Right atrium auricular region (tissue), 2 donors: ENCODE results near the gene PDE4D. TPM values are rescaled to one million over a fixed set of nuclear protein-coding genes. Genes with fewer than 3 reads are reported as not detected.

ENCODE experiments used
- DNase-seq: peaks from one replicate; pipeline ENCODE4 v3.0.0-alpha.2; 2019; ENCODE audit warnings: low spot score
- H3K27ac ChIP-seq, 2 donors: fragments of 200-600 bp; sonication (generic); 1 replicate in 1 of 2; 2 replicates in 1 of 2; pipeline ENCODE4 v1.5.1; 2016 to 2019
- H3K27me3 ChIP-seq, 2 donors: fragments of 200-600 bp; sonication (generic); one replicate each; pipeline versions ENCODE4 v1.5.1 to v1.6.0; 2017 to 2019
- H3K36me3 ChIP-seq: fragments of 200-600 bp; sonication (generic); one replicate; pipeline ENCODE4 v1.5.1; 2016
- H3K4me1 ChIP-seq, 2 donors: fragments of 200-600 bp; sonication (generic); one replicate each; pipeline versions ENCODE4 v1.5.1 to v1.6.0; 2017 to 2019
- H3K4me3 ChIP-seq, 2 donors: fragments of 200-600 bp; sonication (generic); 1 replicate in 1 of 2; 2 replicates in 1 of 2; pipeline ENCODE4 v1.5.1; 2017 to 2019; ENCODE audit warnings: mild to moderate bottlenecking in 1 of 2, moderate library complexity in 1 of 2
- H3K9me3 ChIP-seq, 2 donors: fragments of 200-600 bp; sonication (generic); one replicate each; pipeline ENCODE4 v1.5.1; 2019
- total RNA-seq, 2 donors: library from RNA; depleted of rRNA; stranded (reverse); fragments of >200 nt; gene quantifications; one replicate each; pipeline ENCODE4 v1.1.0, GENCODE V29; 2016
- TF ChIP-seq, protein P1 (sequence below), 2 donors: fragments of 200-600 bp; sonication (generic); IDR thresholded peaks; one replicate each; pipeline ENCODE4 v1.5.1; 2019; ENCODE audit warnings: antibody characterized with exemption in 2 of 2

The PDE4D gene
- total RNA-seq, 2 donors from 2014 or later: 43.3 to 44.0 TPM

DNA sequence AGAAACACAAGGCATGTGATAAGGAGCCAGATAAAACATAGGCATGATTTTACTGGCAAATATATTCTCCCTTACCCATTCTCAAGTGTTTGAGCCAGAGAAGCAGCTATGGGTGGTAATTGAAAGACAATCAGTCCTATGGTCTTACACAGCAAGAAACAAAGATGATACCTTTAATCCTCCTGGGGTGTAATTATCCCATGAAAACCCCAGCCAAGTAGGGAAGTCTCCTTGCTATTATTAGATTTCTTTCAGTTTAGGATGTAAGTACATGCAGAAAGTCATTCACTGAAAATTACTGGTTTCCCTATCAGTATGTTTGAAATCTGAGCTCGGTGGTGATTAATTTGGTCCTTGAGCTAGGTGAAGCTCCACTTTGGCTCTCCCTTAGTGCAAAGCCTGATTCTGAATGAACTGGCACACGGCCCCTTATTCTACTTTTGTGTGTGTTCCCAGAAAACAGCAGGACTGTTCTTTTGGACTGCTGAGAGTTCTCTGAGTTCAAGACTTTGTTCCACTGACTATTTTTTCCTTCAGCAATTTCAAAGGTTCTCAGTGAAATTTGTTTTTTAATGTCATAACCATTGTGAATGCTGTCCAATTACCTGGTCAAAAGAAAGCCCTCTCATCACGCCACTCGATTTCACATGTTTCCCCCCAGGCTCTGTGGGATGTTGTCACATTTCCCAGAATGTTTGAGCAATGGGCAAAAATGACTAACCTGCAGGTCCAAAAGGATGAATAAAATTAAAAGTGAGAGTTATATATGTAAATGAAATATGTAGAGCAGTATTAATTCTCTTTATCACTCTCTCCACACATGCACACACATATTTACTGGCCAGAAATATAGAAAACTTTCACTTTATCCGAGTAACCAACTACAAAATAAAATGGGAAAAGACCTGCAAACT is 967.6 kb downstream of the PDE4D start:
- peak overlapping the region in 1 of 2 donors; percentile 2 for H3K27ac ChIP-seq
- H3K4me1 ChIP-seq: peaks cover 0 to 39% of the 10 kb centered on the region in 2 donors
- TF ChIP-seq, protein P1, sequence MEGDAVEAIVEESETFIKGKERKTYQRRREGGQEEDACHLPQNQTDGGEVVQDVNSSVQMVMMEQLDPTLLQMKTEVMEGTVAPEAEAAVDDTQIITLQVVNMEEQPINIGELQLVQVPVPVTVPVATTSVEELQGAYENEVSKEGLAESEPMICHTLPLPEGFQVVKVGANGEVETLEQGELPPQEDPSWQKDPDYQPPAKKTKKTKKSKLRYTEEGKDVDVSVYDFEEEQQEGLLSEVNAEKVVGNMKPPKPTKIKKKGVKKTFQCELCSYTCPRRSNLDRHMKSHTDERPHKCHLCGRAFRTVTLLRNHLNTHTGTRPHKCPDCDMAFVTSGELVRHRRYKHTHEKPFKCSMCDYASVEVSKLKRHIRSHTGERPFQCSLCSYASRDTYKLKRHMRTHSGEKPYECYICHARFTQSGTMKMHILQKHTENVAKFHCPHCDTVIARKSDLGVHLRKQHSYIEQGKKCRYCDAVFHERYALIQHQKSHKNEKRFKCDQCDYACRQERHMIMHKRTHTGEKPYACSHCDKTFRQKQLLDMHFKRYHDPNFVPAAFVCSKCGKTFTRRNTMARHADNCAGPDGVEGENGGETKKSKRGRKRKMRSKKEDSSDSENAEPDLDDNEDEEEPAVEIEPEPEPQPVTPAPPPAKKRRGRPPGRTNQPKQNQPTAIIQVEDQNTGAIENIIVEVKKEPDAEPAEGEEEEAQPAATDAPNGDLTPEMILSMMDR (IDR thresholded peaks at IDR 0.05): no peak

DNA sequence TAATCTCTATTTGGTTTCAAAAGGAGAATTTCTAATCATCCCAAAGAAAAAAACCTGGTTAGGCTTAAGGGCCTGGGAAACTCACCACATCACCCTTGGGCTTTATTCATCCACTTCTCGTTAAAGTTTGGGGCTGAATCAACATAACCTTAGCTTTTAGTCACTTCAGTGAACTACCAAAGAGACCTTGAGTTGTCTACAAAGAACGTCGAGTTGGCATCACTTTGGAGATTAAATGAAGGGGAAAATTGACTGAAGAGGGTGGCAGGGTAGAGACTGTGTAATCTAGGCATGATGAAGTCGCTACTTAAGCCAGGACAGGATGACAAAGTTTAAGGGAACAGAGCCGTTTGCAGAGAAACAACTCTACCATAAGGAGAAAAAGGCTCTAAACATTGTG is 969.2 kb downstream of the PDE4D start:
- peak overlapping the region in 1 of 2 donors; percentile 88 for H3K27ac ChIP-seq
- H3K4me3 ChIP-seq: no peak overlapping the region
- peaks cover 0 to 43% of the 10 kb centered on the region in 2 donors for H3K4me1 ChIP-seq
- no peaks in the 10 kb centered on the region for H3K36me3 ChIP-seq
- TF ChIP-seq, protein P1 (IDR thresholded peaks at IDR 0.05): no peak
- no peaks in the 10 kb centered on the region for H3K9me3 ChIP-seq
- no peak for DNase-seq
- no peaks in the 10 kb centered on the region for H3K27me3 ChIP-seq

More for the DNA sequence above, 967.6 kb downstream of the PDE4D start:
- H3K36me3 ChIP-seq: no peaks in the 10 kb centered on the region
- no peaks in the 10 kb centered on the region for H3K9me3 ChIP-seq
- no peaks in the 10 kb centered on the region for H3K27me3 ChIP-seq
- DNase-seq: no peak
- H3K4me3 ChIP-seq: no peak overlapping the region

DNA sequence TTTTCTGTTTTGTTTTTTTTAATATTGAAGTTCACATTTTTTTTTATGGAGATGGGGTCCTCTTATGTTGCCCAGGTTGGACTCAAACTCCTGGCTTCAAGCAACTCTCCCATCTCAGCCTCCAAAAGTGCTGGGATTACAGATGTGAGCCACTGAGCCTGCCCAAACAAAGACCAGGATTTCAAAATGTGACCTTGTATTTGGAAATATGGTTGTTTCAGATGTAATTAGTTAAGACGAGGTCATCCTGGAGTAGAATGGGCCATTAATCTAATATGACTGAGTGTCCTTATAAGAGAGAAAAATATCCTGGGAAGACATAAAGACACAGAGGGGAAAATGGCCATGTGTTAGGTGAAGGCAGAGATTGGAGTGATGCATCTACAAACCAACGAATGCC is 970.2 kb downstream of the PDE4D start:
- H3K27ac ChIP-seq: peak overlapping the region; percentile 80 to 88
- no peaks in the 10 kb centered on the region for H3K27me3 ChIP-seq
- H3K4me1 ChIP-seq: peaks cover 0 to 43% of the 10 kb centered on the region in 2 donors
- no peaks in the 10 kb centered on the region for H3K36me3 ChIP-seq
- H3K4me3 ChIP-seq: no peak overlapping the region
- no peak for DNase-seq
- no peaks in the 10 kb centered on the region for H3K9me3 ChIP-seq
- TF ChIP-seq, protein P1 (IDR thresholded peaks at IDR 0.05): no peak

DNA sequence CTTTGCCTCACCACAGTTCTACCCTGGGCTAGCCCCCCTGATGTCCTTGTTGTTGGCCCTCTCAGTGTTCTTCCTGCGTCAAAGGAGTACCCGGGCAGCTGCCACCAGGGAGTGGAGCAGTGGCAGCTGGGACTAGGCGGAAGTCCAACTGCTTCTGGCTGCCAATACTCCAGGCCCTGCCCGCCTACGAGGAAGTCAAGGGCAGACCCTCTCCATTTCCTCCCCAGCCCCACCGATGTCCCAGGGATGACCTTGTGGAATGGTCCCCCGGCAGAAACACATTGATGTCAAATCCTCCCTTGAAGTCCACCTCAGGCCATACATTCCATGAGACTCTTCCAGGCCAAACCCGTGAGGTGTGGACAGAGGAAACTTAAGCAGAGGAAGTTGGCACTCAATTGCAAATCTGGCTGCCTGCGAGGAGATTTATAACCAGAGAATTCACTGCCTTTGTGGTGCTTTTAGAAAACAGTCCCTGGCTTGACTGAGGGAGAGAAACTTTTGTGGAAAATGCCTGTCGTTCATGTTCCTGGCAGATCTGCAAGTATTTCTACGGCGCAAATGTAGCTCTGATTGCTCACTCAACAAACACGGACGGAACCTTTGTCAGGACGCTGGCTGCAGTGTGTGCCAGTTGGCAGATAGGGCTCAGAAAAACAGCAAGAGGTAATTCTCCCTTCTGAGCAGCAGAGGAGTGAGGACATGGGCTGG is 970.9 kb downstream of the PDE4D start:
- TF ChIP-seq, protein P1 (IDR thresholded peaks at IDR 0.05): no peak
- Histone ChIP-seq H3K4me3 (no peak overlapping the region), H3K27me3 (no peaks in the 10 kb centered on the region), H3K27ac (peak overlapping the region; percentile 80 to 88), H3K36me3 (no peaks in the 10 kb centered on the region), H3K9me3 (no peaks in the 10 kb centered on the region), H3K4me1 (peaks cover 0 to 43% of the 10 kb centered on the region in 2 donors)
- peak; percentile 93 for DNase-seq

DNA sequence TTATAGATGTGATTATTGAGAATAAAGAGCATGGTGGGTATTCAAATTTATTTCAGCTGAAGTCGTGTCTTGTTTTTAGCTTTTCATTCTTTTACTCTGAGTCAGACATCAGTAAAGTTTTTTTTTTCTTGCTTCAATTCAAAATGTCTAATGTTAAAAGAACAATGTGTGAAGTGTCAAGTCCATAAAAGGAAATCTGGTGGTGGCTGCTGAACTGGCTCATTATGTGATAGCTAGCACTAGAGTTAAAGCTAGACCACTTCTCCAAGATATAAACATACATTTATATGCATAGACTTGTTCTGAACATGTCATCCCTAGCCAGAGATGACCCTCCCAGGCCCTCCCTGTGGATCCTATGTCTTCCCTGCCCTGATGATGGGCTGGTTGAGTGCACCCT is 972.4 kb downstream of the PDE4D start:
- TF ChIP-seq, protein P1 (IDR thresholded peaks at IDR 0.05): no peak
- H3K27ac ChIP-seq: peak overlapping the region; percentile 80 to 88
- DNase-seq: no peak
- H3K36me3 ChIP-seq: no peaks in the 10 kb centered on the region
- no peaks in the 10 kb centered on the region for H3K9me3 ChIP-seq
- peaks cover 0 to 37% of the 10 kb centered on the region in 2 donors for H3K4me1 ChIP-seq
- no peak overlapping the region for H3K4me3 ChIP-seq
- no peaks in the 10 kb centered on the region for H3K27me3 ChIP-seq
